Loucy (cell line): ENCODE measurements around the gene ZBTB21.

Source experiments
- H2AFZ ChIP-seq: fragments of 200-600 bp; sonication (generic); 2 replicates; pipeline ENCODE4 v1.6.0; 2016; ENCODE audit warnings: antibody characterized with exemption, mild to moderate bottlenecking, low read length, moderate library complexity
- H3F3A ChIP-seq: fragments of 200-600 bp; 2 replicates; pipeline ENCODE4 v1.6.0; 2016; ENCODE audit warnings: antibody characterized with exemption, low read depth, mild to moderate bottlenecking
- H3K27me3 ChIP-seq: fragments of 200-600 bp; sonication (generic); 2 replicates; pipeline ENCODE4 v1.6.1; 2014; ENCODE audit warnings: low read length, mild to moderate bottlenecking; ENCODE audit not compliant: insufficient read depth, poor library complexity, severe bottlenecking
- H3K36me3 ChIP-seq: fragments of 200-600 bp; sonication (generic); 2 replicates; pipeline ENCODE4 v1.6.1; 2016; ENCODE audit warnings: low read length; ENCODE audit not compliant: insufficient read depth
- H3K4me1 ChIP-seq: fragments of 200-600 bp; sonication (generic); 2 replicates; pipeline ENCODE4 v1.5.1; 2014; ENCODE audit warnings: low read length, mild to moderate bottlenecking; ENCODE audit not compliant: insufficient read depth, poor library complexity, severe bottlenecking
- H3K4me2 ChIP-seq: fragments of 200-600 bp; sonication (generic); 2 replicates; pipeline ENCODE4 v1.6.0; 2014; ENCODE audit warnings: antibody characterized with exemption, low read length, low read depth, mild to moderate bottlenecking; ENCODE audit not compliant: poor library complexity, severe bottlenecking
- H3K4me3 ChIP-seq: fragments of 200-600 bp; sonication (generic); 2 replicates; pipeline ENCODE4 v1.5.1; 2014; ENCODE audit warnings: low read length, mild to moderate bottlenecking, mixed read lengths; ENCODE audit not compliant: poor library complexity, severe bottlenecking
- H3K79me2 ChIP-seq: fragments of 200-600 bp; sonication (generic); 2 replicates; pipeline ENCODE4 v1.6.1; 2014; ENCODE audit warnings: low read length; ENCODE audit not compliant: insufficient read depth
- H3K9ac ChIP-seq: fragments of 200-600 bp; sonication (generic); 2 replicates; pipeline ENCODE4 v1.6.0; 2014; ENCODE audit warnings: mild to moderate bottlenecking, low read depth, low read length, moderate library complexity; ENCODE audit not compliant: poor library complexity, severe bottlenecking
- H3K9me2 ChIP-seq: fragments of 200-600 bp; sonication (generic); replicated peaks from 2 replicates; pipeline ENCODE4 v1.6.1; 2016; ENCODE audit warnings: low read depth, low read length, mixed read lengths
- H3K9me3 ChIP-seq: fragments of 200-600 bp; sonication (generic); 2 replicates; pipeline ENCODE4 v1.6.1; 2014; ENCODE audit warnings: mild to moderate bottlenecking, antibody characterized with exemption, low read length, low read depth; ENCODE audit not compliant: insufficient read depth
- H4K20me1 ChIP-seq: fragments of 200-600 bp; sonication (generic); 2 replicates; pipeline ENCODE4 v1.6.0; 2014; ENCODE audit warnings: antibody characterized with exemption, low read length, mild to moderate bottlenecking; ENCODE audit not compliant: insufficient read depth, poor library complexity, severe bottlenecking
- CTCF ChIP-seq: fragments of 200-600 bp; sonication (generic); conservative IDR thresholded peaks from 2 replicates; pipeline ENCODE4 v1.5.1; 2014; ENCODE audit warnings: mild to moderate bottlenecking, antibody characterized with exemption, low read length
- EZH2phosphoT487 ChIP-seq: fragments of 200-600 bp; IDR thresholded peaks from 2 replicates; pipeline ENCODE4 v1.6.1; 2018; ENCODE audit warnings: antibody characterized with exemption, mild to moderate bottlenecking, moderate library complexity, borderline replicate concordance

Gene ZBTB21

GRCh38 chr21:42049578-42050430, 39.6 kb upstream of the ZBTB21 start:
- Histone ChIP-seq H3K9me3 (no peaks in the 10 kb centered on the region), H2AFZ (no peak overlapping the region), H3K4me2 (peak overlapping the region; percentile 75), H4K20me1 (no peaks in the 10 kb centered on the region), H3K27me3 (no peaks in the 10 kb centered on the region), H3K9me2 (no peaks in the 10 kb centered on the region), H3K4me3 (no peak overlapping the region), H3K4me1 (peaks cover 59% of the 10 kb centered on the region), H3F3A (peaks cover 15% of the 10 kb centered on the region; the same call in 1 of the 2 replicates), H3K9ac (peak overlapping the region; percentile 73), H3K79me2 (no peaks in the 10 kb centered on the region), H3K36me3 (no peaks in the 10 kb centered on the region)
- TF ChIP-seq EZH2phosphoT487 (no peak), CTCF (peak; percentile 52)

- Histone ChIP-seq H3K36me3 (no peaks in the 10 kb centered on the region), H3K9ac (peak overlapping the region; percentile 73), H4K20me1 (no peaks in the 10 kb centered on the region), H3F3A (peaks cover 15% of the 10 kb centered on the region; the same call in 1 of the 2 replicates), H3K79me2 (no peaks in the 10 kb centered on the region), H3K4me1 (peaks cover 59% of the 10 kb centered on the region), H3K9me3 (no peaks in the 10 kb centered on the region), H2AFZ (no peak overlapping the region), H3K27me3 (no peaks in the 10 kb centered on the region), H3K4me3 (no peak overlapping the region), H3K4me2 (no peak overlapping the region), H3K9me2 (no peaks in the 10 kb centered on the region)
- no peak for TF ChIP-seq EZH2phosphoT487
- no peak for TF ChIP-seq CTCF
Measured at GRCh38 chr21:42048870-42049577, 38.9 kb upstream of the ZBTB21 start.

- no peaks in the 10 kb centered on the region for H3K9me2 ChIP-seq
- H4K20me1 ChIP-seq: no peaks in the 10 kb centered on the region
- H3K4me1 ChIP-seq: peaks cover 59% of the 10 kb centered on the region
- H3K9me3 ChIP-seq: no peaks in the 10 kb centered on the region
- H3K9ac ChIP-seq: no peak overlapping the region
- peak overlapping the region; percentile 14 for H3K4me2 ChIP-seq
- no peaks in the 10 kb centered on the region for H3K79me2 ChIP-seq
- H3K27me3 ChIP-seq: no peaks in the 10 kb centered on the region
- H3K36me3 ChIP-seq: no peaks in the 10 kb centered on the region
- no peak overlapping the region for H3K4me3 ChIP-seq
- no peak for TF ChIP-seq EZH2phosphoT487
- no peak for TF ChIP-seq CTCF
- H3F3A ChIP-seq: peaks cover 15% of the 10 kb centered on the region; the same call in 1 of the 2 replicates
- no peak overlapping the region for H2AFZ ChIP-seq
Measured at GRCh38 chr21:42047821-42048613, 37.9 kb upstream of the ZBTB21 start.
